K562 (cell line): Measurements from ENCODE around the gene KBTBD4. TPM values are rescaled to one million over a fixed set of nuclear protein-coding genes. Genes with fewer than 3 reads are reported as not detected.
A peak's percentile ranks its signal among the peaks of the same experiment; 100 is the strongest.

Source experiments
- CREM ChIP-seq: IDR thresholded peaks from 2 replicates; pipeline ENCODE4 v1.6.1; 2014; ENCODE audit warnings: antibody characterized with exemption, low read depth
- FUS ChIP-seq: fragments of 200-400 bp; formaldehyde crosslinking; optimal IDR thresholded peaks from 2 replicates; pipeline ENCODE3; 2017; ENCODE audit warnings: low read depth, low read length
- GTF2A2 ChIP-seq: IDR thresholded peaks from 2 replicates; pipeline ENCODE4 v1.6.1; 2016; ENCODE audit warnings: mild to moderate bottlenecking, missing genetic modification characterization, missing compliant biosample characterization
- HDAC6 ChIP-seq: IDR thresholded peaks from 2 replicates; pipeline ENCODE4 v1.6.1; 2012; ENCODE audit warnings: low read depth, mild to moderate bottlenecking, control low read depth, inconsistent platforms, low read length, moderate library complexity
- ILK ChIP-seq: fragments of 450-650 bp; IDR thresholded peaks from 2 replicates; pipeline ENCODE4 v1.6.1; 2016; ENCODE audit warnings: missing genetic modification characterization, low read depth, mild to moderate bottlenecking, missing compliant biosample characterization, moderate library complexity, borderline replicate concordance
- KDM1A ChIP-seq, 2 experiments: fragments of 450-650 bp; IDR thresholded peaks; 2 replicates each; pipeline ENCODE4 v1.6.1; 2016; ENCODE audit warnings: mild to moderate bottlenecking in 2 of 2
- TEAD1 ChIP-seq, 2 experiments: fragments of 450-650 bp in 1 of 2; sonication (generic) in 1 of 2; formaldehyde crosslinking; IDR thresholded peaks; 2 replicates each; pipeline versions ENCODE4 v1.4.0 to v1.8.0; 2020 to 2022; ENCODE audit warnings: mild to moderate bottlenecking in 2 of 2, missing genetic modification reagents in 1 of 2
- THRAP3 ChIP-seq: fragments of 450-650 bp; IDR thresholded peaks from 2 replicates; pipeline ENCODE4 v1.6.1; 2016; ENCODE audit warnings: mild to moderate bottlenecking, inconsistent platforms, borderline replicate concordance
- ZNF431 ChIP-seq: sonication (generic); formaldehyde crosslinking; IDR thresholded peaks from 2 replicates; pipeline ENCODE4 v1.8.0; 2022; ENCODE audit warnings: mild to moderate bottlenecking, missing genetic modification reagents
- polyA plus RNA-seq, 8 experiments: library from polyadenylated mRNA; depleted of rRNA in 4 of 8; stranded (reverse) in 5 of 8; unstranded in 3 of 8; fragments of >200 nt; fragmentation: Nextera tagmentation in 2 of 8; fragmentation: Illumina TruSeq in 1 of 8; extraction: Ambion mirVana in 2 of 8; extraction: Trizol in 1 of 8; gene quantifications; 2 replicates each; pipeline versions ENCODE4 v1.2.1 to v1.2.3, GENCODE V29; 2011 to 2014; ENCODE audit warnings: inconsistent platforms in 1 of 8, missing spikeins in 1 of 8
- total RNA-seq, 7 experiments: library from RNA; depleted of rRNA in 6 of 7; stranded (reverse); fragments of >200 nt in 6 of 7; fragmentation: Illumina TruSeq in 2 of 7; extraction: Trizol in 2 of 7; gene quantifications; 2 replicates each; pipeline versions ENCODE4 v1.2.1 to v1.2.3, GENCODE V29; 2011 to 2021; ENCODE audit warnings: low replicate concordance in 1 of 7
- TF ChIP-seq, protein P1 (sequence below): sonication (generic); formaldehyde crosslinking; IDR thresholded peaks from 2 replicates; pipeline ENCODE4 v1.8.0; 2023; ENCODE audit warnings: mild to moderate bottlenecking, missing genetic modification reagents
- TF ChIP-seq, protein P2 (sequence below), 2 experiments: fragments of 450-650 bp; IDR thresholded peaks; 2 replicates each; pipeline ENCODE4 v1.6.1; 2016
- TF ChIP-seq, protein P3 (sequence below): sonication (generic); formaldehyde crosslinking; IDR thresholded peaks from 2 replicates; pipeline ENCODE4 v1.8.1; 2023; ENCODE audit warnings: mild to moderate bottlenecking, missing genetic modification reagents

The KBTBD4 gene
- total and polyA plus RNA-seq, 9 of the 15 experiments (the other 6 are each of a cell fraction or from before 2014, with no cell fraction given): 7.0 to 33.9 (median 13.3) TPM

DNA sequence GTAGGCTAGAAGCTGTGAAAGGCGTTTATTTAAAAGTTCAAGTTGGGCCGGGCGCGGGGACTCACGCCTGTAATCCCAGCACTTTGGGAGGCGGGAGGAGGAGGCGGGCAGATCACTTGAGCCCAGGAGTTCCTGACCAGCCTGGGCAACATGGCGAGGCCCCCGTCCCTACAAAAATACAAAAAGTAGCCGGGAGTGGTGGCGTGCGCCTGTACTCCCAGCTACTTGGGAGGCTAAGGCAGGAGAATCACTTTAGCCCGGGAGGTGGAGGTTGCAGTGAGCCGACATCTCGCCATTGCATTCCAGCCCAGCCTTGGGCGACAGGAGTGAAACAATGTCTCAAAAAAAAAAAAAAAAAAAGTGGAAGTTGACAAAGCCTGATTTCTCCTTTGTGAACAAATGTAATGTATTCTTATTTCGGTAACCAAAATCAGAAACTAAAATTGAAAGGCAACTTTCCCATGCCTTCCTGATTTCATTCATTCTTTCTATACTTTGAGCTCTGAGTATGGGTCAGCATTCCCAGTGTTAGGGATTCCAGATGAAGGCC, 12.5 kb downstream of the KBTBD4 start (continued):
- TF ChIP-seq, protein P1, sequence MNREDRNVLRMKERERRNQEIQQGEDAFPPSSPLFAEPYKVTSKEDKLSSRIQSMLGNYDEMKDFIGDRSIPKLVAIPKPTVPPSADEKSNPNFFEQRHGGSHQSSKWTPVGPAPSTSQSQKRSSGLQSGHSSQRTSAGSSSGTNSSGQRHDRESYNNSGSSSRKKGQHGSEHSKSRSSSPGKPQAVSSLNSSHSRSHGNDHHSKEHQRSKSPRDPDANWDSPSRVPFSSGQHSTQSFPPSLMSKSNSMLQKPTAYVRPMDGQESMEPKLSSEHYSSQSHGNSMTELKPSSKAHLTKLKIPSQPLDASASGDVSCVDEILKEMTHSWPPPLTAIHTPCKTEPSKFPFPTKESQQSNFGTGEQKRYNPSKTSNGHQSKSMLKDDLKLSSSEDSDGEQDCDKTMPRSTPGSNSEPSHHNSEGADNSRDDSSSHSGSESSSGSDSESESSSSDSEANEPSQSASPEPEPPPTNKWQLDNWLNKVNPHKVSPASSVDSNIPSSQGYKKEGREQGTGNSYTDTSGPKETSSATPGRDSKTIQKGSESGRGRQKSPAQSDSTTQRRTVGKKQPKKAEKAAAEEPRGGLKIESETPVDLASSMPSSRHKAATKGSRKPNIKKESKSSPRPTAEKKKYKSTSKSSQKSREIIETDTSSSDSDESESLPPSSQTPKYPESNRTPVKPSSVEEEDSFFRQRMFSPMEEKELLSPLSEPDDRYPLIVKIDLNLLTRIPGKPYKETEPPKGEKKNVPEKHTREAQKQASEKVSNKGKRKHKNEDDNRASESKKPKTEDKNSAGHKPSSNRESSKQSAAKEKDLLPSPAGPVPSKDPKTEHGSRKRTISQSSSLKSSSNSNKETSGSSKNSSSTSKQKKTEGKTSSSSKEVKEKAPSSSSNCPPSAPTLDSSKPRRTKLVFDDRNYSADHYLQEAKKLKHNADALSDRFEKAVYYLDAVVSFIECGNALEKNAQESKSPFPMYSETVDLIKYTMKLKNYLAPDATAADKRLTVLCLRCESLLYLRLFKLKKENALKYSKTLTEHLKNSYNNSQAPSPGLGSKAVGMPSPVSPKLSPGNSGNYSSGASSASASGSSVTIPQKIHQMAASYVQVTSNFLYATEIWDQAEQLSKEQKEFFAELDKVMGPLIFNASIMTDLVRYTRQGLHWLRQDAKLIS: 0 out of 2 replicates have a peak, but pooled peaks have one; percentile 64
- TF ChIP-seq GTF2A2: no peak
- TF ChIP-seq ZNF431 (CRISPR knock-in tag): no peak
- no peak for TF ChIP-seq CREM
- TF ChIP-seq TEAD1 (CRISPR knock-in tag; IDR thresholded peaks at IDR 0.05): no peak
- peak in 1 of 2 experiments; percentile 23; a peak in 1 of 4 replicates for TF ChIP-seq KDM1A (IDR thresholded peaks at IDR 0.05)
- TF ChIP-seq HDAC6: no peak
- TF ChIP-seq, protein P2, sequence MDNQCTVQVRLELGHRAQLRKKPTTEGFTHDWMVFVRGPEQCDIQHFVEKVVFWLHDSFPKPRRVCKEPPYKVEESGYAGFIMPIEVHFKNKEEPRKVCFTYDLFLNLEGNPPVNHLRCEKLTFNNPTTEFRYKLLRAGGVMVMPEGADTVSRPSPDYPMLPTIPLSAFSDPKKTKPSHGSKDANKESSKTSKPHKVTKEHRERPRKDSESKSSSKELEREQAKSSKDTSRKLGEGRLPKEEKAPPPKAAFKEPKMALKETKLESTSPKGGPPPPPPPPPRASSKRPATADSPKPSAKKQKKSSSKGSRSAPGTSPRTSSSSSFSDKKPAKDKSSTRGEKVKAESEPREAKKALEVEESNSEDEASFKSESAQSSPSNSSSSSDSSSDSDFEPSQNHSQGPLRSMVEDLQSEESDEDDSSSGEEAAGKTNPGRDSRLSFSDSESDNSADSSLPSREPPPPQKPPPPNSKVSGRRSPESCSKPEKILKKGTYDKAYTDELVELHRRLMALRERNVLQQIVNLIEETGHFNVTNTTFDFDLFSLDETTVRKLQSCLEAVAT (IDR thresholded peaks at IDR 0.05): peak in 1 of 2 experiments; percentile 12; a peak in 1 of 4 replicates
- TF ChIP-seq THRAP3: no peak
- no peak for TF ChIP-seq FUS
- TF ChIP-seq ILK (tag): no peak
- TF ChIP-seq, protein P3, sequence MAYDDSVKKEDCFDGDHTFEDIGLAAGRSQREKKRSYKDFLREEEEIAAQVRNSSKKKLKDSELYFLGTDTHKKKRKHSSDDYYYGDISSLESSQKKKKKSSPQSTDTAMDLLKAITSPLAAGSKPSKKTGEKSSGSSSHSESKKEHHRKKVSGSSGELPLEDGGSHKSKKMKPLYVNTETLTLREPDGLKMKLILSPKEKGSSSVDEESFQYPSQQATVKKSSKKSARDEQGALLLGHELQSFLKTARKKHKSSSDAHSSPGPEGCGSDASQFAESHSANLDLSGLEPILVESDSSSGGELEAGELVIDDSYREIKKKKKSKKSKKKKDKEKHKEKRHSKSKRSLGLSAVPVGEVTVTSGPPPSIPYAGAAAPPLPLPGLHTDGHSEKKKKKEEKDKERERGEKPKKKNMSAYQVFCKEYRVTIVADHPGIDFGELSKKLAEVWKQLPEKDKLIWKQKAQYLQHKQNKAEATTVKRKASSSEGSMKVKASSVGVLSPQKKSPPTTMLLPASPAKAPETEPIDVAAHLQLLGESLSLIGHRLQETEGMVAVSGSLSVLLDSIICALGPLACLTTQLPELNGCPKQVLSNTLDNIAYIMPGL (CRISPR knock-in tag): no peak
